ENCODE data around the gene CACNA1E.

Gene CACNA1E

DNA sequence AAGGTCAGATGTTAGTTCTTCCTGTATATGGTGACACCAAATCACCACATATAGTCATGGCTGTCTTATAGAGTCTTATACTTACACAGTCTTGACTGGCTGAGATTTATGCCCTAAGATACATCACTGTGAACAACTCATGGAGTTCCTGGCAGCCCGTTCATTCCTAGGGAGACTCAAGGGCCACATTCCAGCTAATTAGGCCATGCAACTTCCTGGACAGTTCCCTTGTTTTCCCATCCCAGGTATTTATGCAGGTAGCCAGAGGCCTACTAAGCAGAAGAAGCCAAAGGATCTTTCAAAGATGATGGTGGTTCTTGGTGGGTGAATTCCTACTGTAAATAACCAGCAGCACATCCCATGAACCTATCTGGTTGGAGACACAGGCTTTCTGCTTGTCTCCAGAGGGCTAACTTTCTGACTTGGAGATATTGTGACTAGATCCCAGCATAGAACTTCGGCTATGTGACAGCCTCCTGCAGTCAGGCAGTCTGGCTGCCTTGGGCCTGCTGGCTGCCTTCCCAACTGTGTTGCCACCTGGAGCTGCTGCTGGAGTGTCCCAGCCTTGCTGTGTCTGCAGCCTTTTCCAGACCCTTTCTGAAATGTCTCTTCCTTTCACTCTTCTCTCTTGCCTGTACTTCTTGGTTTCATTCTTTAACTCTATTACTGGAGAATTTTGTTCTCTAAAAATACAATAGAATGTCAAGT is 283.8 kb downstream of the CACNA1E start:
- no peaks in the 10 kb centered on the region for H3K4me1 Mint-ChIP-seq
- H3K27me3 Mint-ChIP-seq: peaks cover 11% of the 10 kb centered on the region
- H3K36me3 Mint-ChIP-seq: no peaks in the 10 kb centered on the region
- no peak overlapping the region for H3K27ac Mint-ChIP-seq
- H3K9me3 Mint-ChIP-seq: no peaks in the 10 kb centered on the region
- CTCF ChIA-PET: no interaction called here
- H3K4me3 Mint-ChIP-seq: no peak overlapping the region
- DNase-seq: no peak

DNA sequence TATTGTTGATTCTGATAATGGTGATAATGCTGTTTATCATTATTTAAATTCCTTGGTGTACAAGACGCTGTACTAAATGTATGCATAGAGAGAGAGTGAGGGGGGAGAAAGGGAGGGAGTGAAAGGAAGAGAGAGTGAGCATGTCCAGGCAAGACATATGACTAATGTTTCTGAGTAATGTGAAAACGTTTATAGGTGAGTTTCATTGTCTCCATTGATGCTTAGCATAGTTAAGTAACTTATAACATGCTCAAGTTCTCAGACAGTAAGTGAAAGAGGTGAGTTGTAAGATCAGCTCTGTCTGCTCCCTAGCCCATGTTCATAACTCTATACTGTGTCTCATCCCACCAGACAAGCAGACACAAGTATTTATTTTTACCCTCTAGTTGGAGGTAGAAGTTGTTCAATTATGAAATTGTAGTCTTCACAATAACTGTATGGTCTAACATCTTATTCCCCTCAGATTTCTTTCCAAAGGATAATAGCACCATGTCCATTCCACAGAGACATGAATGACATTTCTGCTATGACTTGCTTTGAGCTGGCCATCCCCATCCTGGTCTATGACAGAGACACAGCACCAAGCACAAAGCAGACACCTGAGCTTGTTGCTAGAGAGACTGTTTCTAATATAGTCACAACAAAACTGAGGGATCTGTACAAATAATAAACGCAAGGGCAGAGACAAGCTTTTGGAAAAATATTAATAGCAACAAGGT is 285.1 kb downstream of the CACNA1E start:
- Mint-ChIP-seq H3K4me3 (no peak overlapping the region), H3K4me1 (no peaks in the 10 kb centered on the region), H3K9me3 (no peaks in the 10 kb centered on the region), H3K27ac (no peak overlapping the region), H3K27me3 (peaks cover under 1% of the 10 kb centered on the region), H3K36me3 (no peaks in the 10 kb centered on the region)
- CTCF ChIA-PET: no interaction called here
- no peak for DNase-seq

DNA sequence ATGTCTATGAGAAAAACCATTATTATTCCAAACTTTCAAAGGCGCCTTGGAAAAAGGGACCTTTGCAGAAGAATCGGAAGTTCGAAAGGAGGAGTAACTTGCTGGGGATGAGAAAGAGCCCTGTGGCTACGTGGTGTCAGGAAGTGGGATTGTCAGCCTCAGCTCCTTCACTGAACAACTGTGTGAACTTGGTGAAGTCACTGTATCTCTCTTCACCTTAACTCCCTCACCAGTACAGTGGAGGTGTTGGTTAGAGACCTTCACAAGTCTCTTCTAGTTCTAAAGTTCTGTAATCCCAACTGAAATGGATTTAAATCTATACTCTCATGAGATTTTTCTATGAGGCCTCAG is 285.6 kb downstream of the CACNA1E start:
- Mint-ChIP-seq H3K36me3 (no peaks in the 10 kb centered on the region), H3K4me3 (no peak overlapping the region), H3K27ac (no peak overlapping the region), H3K27me3 (no peaks in the 10 kb centered on the region), H3K9me3 (no peaks in the 10 kb centered on the region), H3K4me1 (no peaks in the 10 kb centered on the region)
- no peak for DNase-seq
- CTCF ChIA-PET: no interaction called here

DNA sequence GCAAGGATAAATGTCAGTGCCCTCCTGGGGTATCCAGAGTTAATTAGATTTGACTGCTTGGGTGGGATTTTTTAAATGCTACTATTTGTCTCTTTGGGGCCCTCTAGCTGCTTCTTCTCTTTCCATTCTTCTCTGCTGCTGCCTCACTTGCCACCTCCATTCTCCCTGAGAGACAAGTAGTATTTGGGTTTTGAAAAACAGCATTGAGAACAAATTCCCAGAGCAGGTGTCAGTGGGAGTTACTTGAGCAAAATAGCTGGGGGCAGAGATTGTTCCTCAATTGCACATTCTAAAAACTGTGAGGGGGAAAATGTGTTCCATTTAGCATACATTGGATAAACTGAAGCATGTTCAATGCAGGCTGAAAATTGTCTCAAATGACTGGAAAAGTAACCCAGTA is 286.5 kb downstream of the CACNA1E start:
- H3K36me3 Mint-ChIP-seq: no peaks in the 10 kb centered on the region
- H3K27ac Mint-ChIP-seq: no peak overlapping the region

DNA sequence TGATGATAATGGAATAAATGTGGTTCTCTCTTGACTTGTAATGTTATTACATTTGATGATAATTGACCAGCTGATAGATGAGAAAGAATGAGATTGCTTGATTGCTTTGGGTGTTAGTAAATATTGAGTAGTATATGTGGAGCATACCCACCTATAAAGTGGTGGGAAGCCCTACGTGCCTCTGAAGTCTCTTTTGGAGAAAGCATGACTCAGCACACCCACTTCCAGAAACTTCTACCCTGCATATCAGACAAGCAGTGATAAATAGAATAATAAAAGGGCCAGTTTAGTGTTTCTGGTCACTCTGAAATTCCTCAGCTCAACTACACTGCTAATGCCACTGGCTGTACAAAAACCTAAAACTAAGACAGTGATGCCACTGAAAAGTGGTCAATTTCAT is 289.4 kb downstream of the CACNA1E start:
- no peak overlapping the region for H3K27ac Mint-ChIP-seq
- no peaks in the 10 kb centered on the region for H3K9me3 Mint-ChIP-seq
- CTCF ChIA-PET: no interaction called here
- H3K27me3 Mint-ChIP-seq: no peaks in the 10 kb centered on the region
- no peaks in the 10 kb centered on the region for H3K4me1 Mint-ChIP-seq
- no peak overlapping the region for H3K4me3 Mint-ChIP-seq
- no peaks in the 10 kb centered on the region for H3K36me3 Mint-ChIP-seq
- no peak for DNase-seq

More for the DNA sequence above, 286.5 kb downstream of the CACNA1E start:
- no peaks in the 10 kb centered on the region for H3K4me1 Mint-ChIP-seq
- DNase-seq: no peak
- no peaks in the 10 kb centered on the region for H3K27me3 Mint-ChIP-seq
- no peaks in the 10 kb centered on the region for H3K9me3 Mint-ChIP-seq
- CTCF ChIA-PET: no interaction called here
- H3K4me3 Mint-ChIP-seq: no peak overlapping the region

DNA sequence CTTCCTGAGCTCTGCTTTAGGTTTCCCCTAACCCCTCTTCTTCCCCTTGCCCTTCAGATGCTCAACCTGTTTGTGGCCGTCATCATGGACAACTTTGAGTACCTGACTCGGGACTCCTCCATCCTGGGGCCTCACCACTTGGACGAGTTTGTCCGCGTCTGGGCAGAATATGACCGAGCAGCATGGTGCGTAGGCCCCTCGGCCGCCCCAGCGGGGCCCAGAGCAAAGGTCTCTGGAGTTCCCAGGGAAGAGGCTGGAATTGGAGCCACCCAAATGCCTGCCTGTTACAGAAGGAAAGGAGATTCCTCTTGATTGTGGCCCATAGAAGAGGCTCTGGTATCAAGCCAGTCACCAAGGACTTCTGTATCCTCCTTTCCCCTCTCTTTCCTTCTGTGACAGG is 292.7 kb downstream of the CACNA1E start:
- no peak for DNase-seq
- Mint-ChIP-seq H3K36me3 (no peaks in the 10 kb centered on the region), H3K27ac (no peak overlapping the region), H3K4me3 (no peak overlapping the region), H3K27me3 (peaks cover 8% of the 10 kb centered on the region), H3K4me1 (no peaks in the 10 kb centered on the region), H3K9me3 (no peaks in the 10 kb centered on the region)
- CTCF ChIA-PET: no interaction called here

DNA sequence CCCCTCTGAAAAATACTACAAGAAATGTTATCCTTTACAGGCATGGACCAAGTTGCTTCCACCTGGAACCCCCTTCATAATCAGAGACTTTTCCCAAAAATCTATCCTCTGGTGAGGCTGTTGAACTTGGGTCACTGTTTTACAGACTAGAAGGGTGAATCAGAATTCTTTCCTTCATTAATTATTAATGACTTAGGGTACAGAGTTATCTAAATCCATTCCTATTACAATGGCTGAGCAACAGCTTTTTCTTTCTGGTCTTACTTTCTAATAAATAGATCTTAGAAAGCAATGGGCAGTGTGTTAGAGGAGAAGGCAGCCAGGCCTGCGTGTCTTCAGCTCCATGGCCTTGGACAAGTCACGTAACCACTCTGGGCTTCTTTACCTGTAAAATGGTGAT is 294.0 kb downstream of the CACNA1E start:
- H3K4me3 Mint-ChIP-seq: no peak overlapping the region
- no peaks in the 10 kb centered on the region for H3K9me3 Mint-ChIP-seq
- CTCF ChIA-PET: no interaction called here
- no peaks in the 10 kb centered on the region for H3K36me3 Mint-ChIP-seq
- no peaks in the 10 kb centered on the region for H3K4me1 Mint-ChIP-seq
- H3K27ac Mint-ChIP-seq: no peak overlapping the region
- no peak for DNase-seq
- peaks cover 12% of the 10 kb centered on the region for H3K27me3 Mint-ChIP-seq

DNA sequence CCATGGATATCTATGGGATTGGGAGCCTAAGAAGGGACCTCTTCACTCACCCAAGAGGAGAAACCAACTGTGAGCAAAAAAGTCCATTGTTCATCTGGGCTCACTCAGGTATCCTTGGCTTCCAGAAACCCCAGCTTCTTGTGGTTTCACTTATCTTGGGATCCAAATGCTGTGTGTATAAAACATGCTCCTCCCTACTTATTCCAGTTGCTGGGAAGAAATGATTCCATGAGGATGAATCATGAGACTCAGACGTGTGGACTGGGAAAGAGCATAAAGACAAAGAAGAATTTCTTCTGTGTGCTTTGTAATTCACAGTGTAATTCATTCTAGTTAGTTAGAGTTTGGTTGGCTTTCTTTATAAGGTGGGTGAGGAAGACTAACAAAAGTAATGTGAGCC is 294.5 kb downstream of the CACNA1E start:
- Mint-ChIP-seq H3K9me3 (no peaks in the 10 kb centered on the region), H3K36me3 (no peaks in the 10 kb centered on the region), H3K4me3 (no peak overlapping the region), H3K27ac (no peak overlapping the region), H3K4me1 (no peaks in the 10 kb centered on the region), H3K27me3 (peaks cover 15% of the 10 kb centered on the region)
- no peak for DNase-seq
- CTCF ChIA-PET: no interaction called here

DNA sequence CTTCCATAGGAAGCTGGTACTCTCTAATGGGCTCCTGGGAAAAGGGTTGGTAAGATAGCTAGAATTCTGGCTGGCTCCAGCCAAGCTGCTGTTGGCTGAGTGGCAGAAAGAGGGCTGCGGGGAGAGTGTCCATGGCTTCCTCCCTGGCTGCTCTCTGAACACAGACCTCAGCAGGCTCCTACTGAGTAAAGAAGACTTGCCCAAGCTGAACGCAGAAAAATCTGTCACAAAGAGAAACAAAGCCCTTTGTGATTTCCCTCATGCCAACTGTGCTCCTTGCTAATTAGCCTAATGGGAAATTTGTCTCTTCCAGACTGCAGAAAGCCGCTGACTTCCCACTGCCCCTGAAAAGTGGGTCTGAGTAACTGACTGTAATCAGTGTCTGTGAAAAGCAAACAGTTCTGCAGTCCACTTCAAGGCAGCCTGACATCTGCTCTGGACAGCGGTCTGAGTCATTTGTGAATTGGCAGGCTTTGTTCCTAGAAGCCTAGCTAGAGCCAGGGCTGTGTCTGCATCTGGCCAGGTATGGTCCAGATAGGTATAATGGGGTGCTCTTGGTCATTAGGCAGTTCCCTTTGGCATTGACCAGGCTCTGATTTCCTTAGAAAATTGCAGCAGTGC is 295.4 kb downstream of the CACNA1E start:
- H3K27ac Mint-ChIP-seq: no peak overlapping the region
- no peak for DNase-seq
- H3K27me3 Mint-ChIP-seq: peaks cover 22% of the 10 kb centered on the region
- CTCF ChIA-PET: interaction anchor here (0.6 kb wide), 1 partner anchor 9 kb away, joined by 3 read pairs; no protein-coding TSS in a partner anchor
- H3K9me3 Mint-ChIP-seq: no peaks in the 10 kb centered on the region
- H3K4me1 Mint-ChIP-seq: no peaks in the 10 kb centered on the region
- H3K4me3 Mint-ChIP-seq: no peak overlapping the region
- H3K36me3 Mint-ChIP-seq: no peaks in the 10 kb centered on the region

DNA sequence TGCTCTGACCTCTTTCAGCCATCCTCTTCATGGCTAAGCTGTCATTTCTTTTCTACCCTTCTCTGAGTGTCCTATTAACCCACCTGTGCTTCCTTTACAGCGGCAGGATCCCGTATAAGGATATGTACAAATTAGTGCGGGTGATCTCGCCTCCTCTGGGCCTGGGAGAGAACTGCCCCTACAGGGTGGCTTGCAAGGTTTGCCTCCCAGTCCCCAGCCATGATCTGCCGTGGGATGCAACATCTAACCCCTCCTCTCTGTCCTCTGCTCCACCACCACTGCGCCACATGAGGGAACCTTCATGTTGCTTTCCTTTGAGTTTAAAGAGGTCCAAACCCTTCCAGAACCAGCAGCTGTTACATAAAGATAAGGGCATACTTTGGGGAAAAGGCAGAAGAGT is 296.0 kb downstream of the CACNA1E start:
- no peaks in the 10 kb centered on the region for H3K9me3 Mint-ChIP-seq
- no peaks in the 10 kb centered on the region for H3K4me1 Mint-ChIP-seq
- no peak overlapping the region for H3K4me3 Mint-ChIP-seq
- CTCF ChIA-PET: no interaction called here
- H3K36me3 Mint-ChIP-seq: no peaks in the 10 kb centered on the region
- H3K27ac Mint-ChIP-seq: no peak overlapping the region
- peaks cover 22% of the 10 kb centered on the region for H3K27me3 Mint-ChIP-seq
- no peak for DNase-seq

DNA sequence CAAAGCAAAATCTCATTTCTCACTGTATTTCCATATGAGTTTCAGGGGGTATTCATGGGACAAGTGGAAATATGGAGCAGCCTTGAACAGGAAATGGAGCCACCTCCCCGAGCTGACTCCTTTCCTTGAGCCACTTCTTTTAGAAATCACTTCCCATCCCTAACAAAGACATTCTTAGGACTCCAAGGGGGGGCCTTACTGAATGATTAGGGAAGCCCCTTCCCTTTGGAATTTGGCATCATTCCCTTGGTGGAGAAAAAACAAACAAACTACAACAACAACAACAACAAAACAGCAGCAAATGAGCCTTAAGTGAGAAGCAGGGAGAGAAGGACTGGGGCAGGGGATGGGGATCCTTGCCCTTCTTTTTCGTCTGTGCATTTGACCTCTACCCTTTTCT is 299.9 kb downstream of the CACNA1E start:
- DNase-seq: no peak
- peaks cover 22% of the 10 kb centered on the region for H3K27me3 Mint-ChIP-seq
- no peak overlapping the region for H3K27ac Mint-ChIP-seq
- H3K4me1 Mint-ChIP-seq: no peaks in the 10 kb centered on the region
- CTCF ChIA-PET: no interaction called here
- no peaks in the 10 kb centered on the region for H3K9me3 Mint-ChIP-seq
- H3K4me3 Mint-ChIP-seq: no peak overlapping the region
- H3K36me3 Mint-ChIP-seq: no peaks in the 10 kb centered on the region

DNA sequence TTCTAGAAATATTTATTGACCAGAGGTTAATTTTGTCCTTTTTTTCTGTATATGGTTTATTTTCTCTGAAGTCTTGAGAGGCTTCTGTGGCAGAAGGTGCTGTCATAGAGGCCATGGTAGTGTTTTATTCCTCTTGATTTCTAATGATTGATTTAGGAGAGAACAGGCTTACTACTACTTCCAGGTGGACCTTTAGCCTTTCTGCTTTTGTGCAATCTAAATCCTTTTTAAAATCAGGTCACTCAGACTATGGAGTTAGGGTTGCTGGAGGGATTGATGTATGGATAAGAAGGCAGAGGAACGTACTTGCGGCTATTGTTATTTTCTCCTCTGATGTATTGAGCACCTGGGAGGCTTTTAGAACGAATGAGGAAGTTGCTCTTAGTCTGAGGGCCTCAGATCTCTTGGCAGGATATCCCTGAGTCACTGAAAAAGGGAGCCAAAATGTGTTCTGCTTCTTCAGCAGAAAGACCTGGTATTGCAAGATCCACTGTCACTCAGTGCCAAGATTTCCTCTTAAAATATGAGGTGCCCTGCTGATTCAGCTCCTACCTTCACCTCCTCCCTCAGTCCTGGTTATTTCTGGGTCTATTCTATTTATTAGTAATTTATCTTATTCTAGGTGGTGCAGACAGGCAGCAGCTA is 300.8 kb downstream of the CACNA1E start:
- Mint-ChIP-seq H3K27ac (no peak overlapping the region), H3K9me3 (no peaks in the 10 kb centered on the region), H3K4me1 (no peaks in the 10 kb centered on the region), H3K36me3 (no peaks in the 10 kb centered on the region), H3K4me3 (no peak overlapping the region), H3K27me3 (peaks cover 15% of the 10 kb centered on the region)
- DNase-seq: no peak
- CTCF ChIA-PET: no interaction called here

DNA sequence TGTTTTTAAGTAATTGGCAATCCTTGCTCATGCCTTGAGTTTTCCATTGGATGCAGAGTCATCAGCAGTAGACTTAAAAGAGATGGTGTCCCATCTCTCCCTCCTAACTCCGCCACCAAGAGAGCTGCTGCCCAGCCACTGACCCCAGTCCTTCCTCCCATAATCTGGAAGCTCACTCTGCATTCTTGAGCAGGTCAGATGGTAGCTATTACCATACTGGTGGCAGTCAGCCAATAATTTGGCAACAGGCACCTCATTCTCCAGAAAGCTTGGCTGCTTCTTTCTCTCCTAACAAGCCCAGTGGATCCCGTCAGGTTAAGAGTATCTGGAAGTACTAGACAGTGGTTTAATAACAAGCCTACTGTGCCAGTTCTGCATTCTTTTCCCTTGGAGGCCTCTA is 306.1 kb downstream of the CACNA1E start:
- CTCF ChIA-PET: no interaction called here
- Mint-ChIP-seq H3K9me3 (no peaks in the 10 kb centered on the region), H3K4me1 (no peaks in the 10 kb centered on the region), H3K4me3 (no peak overlapping the region), H3K27ac (no peak overlapping the region), H3K27me3 (no peaks in the 10 kb centered on the region), H3K36me3 (no peaks in the 10 kb centered on the region)
- no peak for DNase-seq

DNA sequence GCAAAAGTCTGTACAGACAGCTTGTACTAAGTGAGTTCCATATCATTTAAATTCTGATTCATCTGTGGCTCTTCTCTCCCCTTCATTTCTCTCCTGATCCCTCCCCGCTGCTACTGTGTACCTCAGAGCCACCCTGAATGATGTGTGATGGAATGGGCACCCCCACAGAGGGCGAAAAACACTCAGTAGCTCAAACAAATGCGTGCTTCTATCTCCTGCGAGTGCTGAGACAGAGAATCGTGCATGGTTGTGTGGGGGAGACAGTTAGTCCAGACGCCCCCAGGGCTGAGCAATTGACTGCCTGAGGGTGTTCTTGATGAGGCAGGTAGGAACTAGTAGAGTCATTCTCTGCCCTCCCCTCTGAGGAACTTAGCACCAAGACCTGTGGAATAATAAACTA is 308.4 kb downstream of the CACNA1E start:
- Mint-ChIP-seq H3K4me1 (no peaks in the 10 kb centered on the region), H3K27ac (no peak overlapping the region), H3K9me3 (no peaks in the 10 kb centered on the region), H3K4me3 (no peak overlapping the region), H3K27me3 (no peaks in the 10 kb centered on the region), H3K36me3 (no peaks in the 10 kb centered on the region)
- DNase-seq: no peak
- CTCF ChIA-PET: no interaction called here

DNA sequence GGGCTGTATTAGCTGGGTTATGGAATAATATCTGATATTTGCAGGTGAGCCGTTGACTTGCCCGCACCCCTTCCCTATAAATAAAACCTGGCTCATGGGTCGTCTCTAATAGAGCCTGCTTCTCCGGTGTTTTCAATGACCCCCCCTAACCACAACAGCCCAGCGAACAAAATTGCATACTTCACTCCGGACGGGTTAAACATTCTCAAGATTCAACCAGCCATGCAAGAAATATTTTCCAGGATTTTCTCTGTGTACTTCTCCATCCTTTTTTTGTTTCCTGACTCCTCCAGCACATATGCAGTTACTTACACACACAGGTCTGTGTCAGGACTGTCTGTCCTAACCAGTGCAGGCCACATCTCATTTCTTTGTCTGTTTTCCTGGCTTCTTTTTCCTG is 310.5 kb downstream of the CACNA1E start:
- no peak overlapping the region for H3K27ac Mint-ChIP-seq
- no peaks in the 10 kb centered on the region for H3K9me3 Mint-ChIP-seq
- no peaks in the 10 kb centered on the region for H3K4me1 Mint-ChIP-seq
- no peak for DNase-seq
- H3K27me3 Mint-ChIP-seq: no peaks in the 10 kb centered on the region
- CTCF ChIA-PET: no interaction called here
- H3K4me3 Mint-ChIP-seq: no peak overlapping the region
- no peaks in the 10 kb centered on the region for H3K36me3 Mint-ChIP-seq
